G401.6 (cell line): Measurements from ENCODE around the gene KLHL25.

Source experiments
- FAIRE-seq: peaks from 2 replicates; lab custom pipeline; 2012; peaks lifted over from hg19 to GRCh38; lab: Jason Lieb, UNC

The KLHL25 gene

GRCh38 chr15:85710340-85710842 is 84.3 kb downstream of the KLHL25 start:
- no peak for FAIRE-seq
